Kidney tubule cell (primary cell): ENCODE results near the gene PI4K2A.
"Not testable (repeated sequence)": the region's sequence is repeated elsewhere in the genome, so short reads cannot be mapped to it uniquely, and the experiment has no call there.

ENCODE experiments used
- DNase-seq: peaks from one replicate; pipeline ENCODE4 v3.0.0-alpha.2; 2018; ENCODE audit warnings: low spot score

PI4K2A gene

DNA sequence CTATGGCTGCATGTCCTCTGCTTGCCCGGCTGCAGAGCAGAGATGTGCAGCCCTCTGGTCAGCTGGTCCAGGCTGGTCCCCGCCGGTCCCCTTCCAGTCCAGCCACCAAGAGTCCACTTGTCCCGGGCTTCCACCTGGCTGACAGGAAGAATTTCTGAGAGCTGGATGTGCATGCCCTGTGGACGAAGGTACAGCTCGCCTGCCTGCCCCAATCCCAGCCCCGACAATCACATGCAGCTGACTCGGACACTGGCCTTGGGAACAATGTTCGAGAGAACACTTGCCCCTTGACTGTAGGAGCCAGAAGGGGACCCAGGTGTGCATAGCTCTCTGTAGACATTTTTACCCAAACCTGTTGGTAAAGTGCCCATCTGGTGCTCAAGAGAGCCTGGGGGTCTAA is 34.8 kb downstream of the PI4K2A start:
- no peak for DNase-seq

DNA sequence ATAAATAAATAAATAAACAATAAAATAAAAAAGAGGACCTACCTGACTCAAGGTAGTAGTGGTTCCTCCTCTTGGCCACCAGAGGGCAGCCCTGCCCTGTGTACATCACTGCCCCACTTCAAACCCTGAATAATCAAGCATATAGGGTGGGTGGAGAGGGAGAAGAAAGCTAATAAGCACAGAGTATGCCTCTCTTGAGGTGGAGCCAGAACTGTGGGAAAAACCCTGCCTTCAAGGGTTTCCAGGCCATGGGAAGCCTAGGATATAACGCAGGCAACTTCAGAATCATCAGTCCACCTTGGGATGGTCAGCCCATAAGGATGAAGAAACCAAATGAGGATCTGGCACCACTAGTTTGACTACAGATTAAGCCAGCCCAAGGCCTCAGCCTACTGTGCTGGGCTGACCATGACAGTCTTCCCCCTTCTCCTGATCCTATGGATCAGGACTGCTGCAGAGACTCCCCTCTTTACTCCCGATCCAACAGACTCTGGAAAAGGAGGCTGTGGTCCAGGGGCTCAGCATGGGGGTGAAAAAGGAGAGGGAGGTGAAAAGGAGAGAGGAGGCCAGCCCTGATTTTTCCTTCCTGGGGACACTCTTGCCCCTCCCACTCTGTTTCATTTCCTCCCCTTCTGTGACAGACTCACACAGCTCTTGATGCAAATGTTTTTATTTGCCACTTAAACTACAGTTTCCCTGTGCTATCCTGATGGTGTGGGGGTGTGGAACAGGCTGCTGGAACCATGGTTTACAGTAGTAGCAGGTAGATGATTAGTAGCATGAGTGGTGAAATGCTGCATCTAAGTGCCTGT is 36.5 kb downstream of the PI4K2A start:
- peak; percentile 69 for DNase-seq

DNA sequence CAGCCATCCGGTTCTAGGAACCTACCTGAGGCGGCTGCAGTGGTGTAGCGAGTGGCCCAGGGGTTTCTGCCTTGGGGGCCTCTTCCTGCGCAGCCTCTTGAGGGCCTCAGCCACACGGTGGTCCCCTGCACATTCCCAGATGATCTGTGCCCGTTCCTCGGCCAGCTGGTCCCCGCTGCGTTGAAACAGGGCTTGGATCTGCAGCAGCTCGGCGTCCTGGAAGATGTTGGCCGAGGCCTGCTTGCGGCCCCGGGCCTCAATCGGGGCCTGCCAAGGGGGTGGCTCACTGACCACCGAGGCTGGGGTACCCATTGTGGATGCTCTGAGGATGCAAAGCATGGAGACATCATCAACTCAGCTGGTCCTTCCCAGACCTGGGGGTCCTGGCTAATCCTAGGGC is 39.1 kb downstream of the PI4K2A start:
- no peak for DNase-seq

DNA sequence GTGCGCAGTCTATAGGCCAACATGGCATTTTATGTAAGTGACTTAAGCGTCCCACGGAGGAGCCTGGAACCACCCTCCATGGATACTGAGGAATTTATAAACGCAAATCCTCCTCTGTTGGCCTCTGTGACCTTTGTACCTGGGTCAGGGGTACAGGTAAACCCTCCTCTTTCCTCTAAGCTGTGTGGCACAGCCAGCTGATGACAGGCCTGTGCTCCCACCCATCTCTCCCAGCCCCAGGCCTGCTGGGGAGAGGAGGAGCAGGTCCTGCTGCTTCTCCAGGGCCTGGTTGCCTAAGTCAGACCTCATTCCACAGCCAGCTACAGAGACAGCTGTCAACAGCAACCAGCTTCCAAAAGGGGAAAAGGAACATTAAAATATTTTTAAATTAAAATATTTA is 41.6 kb downstream of the PI4K2A start:
- no peak for DNase-seq

DNA sequence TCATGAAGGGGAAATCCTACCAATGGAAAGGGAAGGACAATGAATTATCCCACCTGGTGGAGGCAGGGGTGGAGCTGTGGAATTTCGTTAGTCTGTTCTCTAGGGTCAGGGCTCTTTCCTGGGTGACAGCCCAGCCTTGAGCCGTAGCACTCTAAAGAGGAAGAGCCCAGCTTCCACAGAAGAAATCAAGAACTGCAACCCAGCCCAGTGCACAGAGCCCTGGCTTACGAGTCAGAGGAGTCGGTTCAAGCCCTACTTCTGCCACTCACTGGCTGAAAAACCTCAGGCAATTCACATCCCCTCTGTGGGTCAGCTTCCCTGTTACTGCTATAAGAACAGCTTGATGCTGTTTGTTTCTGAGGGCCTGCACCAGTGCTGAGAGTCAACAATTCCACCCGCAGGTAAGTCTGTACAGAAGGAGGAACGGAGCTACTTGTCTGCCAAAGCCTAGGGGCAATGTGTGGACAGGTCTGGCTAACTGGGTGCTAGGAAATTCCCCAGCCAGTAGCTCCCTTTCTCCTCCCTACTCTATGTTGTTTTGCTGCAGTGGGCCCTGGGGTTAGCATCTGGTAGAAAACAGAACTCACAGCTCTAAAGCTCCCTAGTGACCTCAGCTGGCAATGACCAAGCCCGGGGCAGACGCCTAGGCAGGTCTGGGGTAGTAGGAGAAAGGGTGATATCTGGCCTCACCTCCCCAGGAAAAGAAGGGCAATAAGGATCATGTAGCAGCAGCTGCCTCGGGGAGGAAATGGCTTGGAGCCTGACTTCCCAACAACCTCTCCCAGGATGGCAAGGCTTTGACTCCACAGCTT is 43.3 kb downstream of the PI4K2A start:
- DNase-seq, result peak; percentile 70

DNA sequence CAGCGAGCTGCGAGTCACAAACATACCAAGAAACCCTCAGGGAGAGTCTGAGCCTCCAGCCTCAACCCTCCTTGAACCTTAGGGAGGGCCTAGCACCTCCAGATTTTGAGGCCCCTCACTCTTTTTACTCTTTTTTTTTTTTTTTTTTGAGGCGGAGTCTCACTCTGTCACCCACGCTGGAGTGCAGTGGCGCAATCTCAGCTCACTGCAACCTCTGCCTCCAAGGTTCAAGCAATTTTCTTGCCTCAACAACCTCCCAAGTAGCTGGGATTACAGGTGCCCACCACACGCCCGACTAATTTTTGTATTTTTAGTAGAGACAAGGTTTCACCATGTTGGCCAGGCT is 43.9 kb downstream of the PI4K2A start:
- not testable (repeated sequence) for DNase-seq

DNA sequence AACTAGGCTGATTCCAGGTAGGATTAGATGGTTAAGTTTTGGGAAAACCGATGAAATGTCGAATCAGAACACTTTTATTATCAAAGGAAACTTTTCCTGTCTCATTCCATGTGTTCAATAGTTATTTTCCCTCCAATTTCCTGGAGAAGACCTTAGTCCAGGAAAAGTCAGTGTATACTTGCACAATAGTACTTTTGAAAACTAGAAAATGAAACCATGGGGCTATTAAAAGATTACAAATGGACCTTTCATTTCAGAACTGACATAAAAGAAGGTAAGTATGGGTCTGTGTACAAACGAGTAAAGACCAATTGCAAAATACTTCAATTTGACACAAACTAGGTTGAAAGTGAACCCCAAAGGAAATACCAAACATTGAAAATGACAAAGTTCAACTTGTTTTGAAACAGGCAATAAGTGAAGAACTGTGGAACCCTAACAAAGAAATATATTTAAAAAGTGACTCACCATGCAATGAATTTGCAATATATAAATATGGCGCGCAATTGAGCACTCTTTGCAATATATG is 44.5 kb downstream of the PI4K2A start:
- no peak for DNase-seq

DNA sequence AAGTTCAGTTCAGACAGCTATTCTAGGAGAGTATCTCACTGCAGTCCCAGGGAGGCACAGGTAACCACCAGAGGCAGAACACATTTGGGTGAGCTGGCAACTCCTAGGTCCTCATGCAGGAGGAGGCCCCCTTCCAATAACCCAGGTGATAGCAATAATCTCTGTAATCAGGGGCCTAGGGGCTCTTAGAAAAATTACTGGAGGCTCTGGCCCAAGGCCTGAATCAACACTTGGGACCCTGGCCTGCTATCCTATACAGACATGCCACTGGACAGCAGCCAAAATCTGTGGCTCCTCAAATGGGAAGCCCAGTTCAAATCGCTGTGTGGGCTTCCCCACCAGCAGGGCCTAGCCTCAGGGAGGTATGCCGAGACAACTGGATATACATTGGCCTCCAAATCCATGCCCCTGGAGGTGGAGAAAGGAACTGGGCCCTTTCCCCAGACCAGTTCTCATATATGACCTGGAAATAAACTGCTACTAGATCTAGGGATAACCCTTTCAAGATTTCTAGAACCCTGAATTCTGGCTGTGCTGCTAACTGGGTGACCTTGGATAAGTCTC is 45.0 kb downstream of the PI4K2A start:
- peak; percentile 31 for DNase-seq

DNA sequence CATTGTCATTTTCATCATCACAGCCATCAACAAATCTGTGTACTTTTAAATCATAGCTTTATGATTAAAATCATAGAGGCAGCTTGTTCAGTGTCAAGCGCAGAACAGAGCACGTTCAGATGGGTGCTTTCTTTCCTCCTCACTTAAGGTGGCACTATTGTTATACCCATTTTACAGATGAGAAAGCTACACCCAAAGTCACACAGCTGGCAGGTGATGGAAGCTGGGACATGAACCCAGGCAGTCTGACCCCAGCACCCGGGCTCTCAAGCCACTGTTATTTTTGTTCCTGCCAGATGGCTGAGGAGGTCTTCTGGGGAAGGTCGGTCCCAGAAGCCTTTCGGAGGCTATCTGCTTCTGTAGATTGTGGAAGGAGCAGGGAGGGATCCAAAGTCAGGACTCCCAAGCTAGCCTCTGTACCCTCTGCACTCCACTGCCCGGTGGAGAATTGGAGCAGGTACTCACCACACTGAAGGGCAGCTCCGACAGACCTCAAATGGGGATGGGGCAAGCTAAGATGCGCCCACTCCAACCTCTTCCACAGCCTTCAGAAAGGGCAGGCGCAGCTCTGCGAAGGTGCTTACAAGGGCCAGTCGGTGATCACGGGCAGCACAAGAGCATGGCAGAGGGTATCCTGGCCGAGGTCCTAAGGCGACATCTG is 46.0 kb downstream of the PI4K2A start:
- DNase-seq, result peak; percentile 9

DNA sequence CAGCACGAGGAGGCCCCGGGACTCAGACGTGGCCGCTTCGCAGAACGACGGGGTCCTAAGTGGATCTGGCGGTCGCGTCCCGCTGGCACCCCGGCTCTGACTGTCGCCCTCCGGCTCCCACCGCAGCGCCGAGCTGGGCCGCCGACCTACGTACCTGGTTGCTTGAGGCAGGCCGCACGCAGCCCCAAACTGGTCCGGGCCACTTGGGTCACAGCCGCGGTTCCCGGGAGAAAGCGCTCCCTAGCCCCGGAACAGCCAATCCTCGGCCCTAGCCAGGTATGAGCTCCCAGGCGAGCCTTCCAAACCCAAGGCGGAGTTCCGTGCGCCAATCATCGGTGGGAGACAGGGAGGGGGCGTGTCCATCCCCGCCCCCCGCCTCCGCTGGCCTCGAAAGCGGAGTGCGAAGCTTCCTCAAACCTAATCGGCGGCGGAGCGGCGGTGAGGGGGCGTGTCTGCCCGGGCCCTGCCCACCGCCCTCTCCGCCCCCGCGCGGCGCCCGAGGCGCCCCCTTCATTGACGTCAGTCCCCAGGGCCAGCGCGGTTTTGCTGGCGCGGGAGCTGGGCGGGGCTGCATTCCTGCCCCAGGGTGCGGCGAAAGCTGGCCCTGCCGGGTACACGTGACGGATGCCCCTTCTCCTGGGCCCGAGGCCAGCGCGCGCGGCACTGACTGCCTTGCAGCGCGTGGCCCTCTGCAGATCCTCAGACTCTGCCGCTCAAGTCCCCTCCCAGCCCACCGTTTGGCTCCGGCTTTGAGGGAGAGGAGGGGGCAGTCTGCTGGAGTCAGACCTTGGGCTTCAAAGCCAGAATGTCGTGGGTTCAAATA is 46.7 kb downstream of the PI4K2A start, which contains the start of gene AVPI1:
TSS of gene AVPI1 (minus strand) at position 280 of the 823 bp plus-strand sequence. CDS start 7,336 bp downstream, outside the sequence.
- DNase-seq, result peak; percentile 99

DNA sequence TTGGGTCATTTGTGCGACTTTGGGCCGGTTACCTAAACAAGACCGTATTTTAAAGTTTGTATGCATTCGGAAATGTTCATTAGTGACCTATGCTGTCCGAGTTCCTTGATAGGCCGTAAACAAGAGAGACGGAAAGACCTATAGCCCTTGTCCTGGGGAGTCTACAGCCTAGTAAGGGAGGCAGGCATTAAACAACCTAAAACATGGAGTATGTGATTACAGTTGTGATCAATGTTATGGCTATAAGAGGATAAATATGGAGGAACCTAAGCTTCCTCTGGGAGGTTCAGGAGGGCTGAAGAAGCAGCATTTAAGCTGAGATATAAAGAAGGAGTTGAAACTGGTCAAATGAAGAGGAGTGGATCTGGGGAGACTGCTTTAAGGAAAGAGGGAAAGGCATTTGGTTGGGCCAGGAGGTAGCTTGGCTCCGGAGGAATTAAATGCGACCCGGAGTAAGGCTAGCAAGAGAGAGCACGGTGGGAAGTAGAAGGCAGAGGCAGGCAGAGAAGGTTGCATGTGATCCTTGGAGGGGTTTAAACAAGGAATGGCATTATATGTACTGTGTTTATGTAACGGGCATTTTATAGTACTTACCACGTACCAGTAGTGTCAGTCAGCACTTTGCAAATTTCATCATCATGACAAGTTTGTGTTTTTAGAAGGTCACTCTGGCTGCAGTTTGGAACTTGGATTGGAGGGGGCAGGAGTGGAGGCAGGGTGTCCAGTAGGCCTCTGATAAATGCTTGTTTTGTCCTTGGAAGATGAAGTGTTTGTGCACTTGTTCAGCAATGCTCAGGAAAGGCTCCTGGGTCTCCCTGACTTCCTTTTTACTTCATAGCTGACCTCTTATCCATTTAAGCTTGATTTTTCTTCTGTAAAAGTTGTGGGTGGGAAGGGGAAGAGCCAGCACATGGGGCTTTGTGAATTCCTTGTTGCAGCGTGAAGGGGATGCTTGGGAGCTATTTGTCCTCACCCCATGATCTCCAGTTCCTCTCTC is 47.6 kb downstream of the PI4K2A start:
- no peak for DNase-seq

DNA sequence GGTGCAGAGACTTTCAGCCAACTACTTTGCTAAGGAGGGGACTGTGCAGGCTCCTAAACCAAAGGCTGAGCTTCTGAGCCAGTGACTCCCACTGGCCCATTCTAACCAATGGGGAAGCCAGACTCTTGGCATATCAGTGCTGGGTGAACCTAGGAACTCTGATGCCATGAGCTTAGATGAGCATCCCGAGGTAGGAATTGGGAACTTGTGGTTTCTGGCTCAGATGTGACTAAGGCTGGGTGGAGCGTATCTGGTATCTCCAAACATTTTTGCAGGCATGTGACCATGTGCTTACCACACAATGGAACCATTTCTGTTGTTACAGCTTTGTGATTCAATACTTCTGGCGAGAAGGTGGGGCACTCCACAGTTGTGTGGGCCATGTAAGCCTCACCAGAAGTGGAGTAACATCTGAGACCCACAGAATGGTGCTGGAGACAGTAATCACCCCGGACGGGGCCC is 49.1 kb downstream of the PI4K2A start:
- peak; percentile 94 for DNase-seq

DNA sequence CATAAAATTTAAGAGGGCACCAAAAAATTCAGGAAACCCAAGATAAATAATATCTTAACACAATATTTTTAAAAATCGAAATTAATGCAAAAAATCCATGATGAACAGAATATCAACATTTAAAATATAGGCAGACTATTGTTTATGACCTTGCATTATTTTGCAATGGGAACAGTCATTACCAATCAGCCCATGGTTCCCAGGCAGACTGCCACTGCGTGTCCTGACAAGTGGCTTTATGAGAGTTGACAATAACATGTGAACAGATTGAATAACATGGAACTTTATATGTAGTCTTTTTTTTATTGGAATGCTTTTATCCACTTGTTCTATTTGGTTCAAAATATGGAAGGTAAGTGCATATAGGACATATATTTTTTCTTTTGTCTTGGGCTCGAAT is 49.7 kb downstream of the PI4K2A start:
- no peak for DNase-seq

DNA sequence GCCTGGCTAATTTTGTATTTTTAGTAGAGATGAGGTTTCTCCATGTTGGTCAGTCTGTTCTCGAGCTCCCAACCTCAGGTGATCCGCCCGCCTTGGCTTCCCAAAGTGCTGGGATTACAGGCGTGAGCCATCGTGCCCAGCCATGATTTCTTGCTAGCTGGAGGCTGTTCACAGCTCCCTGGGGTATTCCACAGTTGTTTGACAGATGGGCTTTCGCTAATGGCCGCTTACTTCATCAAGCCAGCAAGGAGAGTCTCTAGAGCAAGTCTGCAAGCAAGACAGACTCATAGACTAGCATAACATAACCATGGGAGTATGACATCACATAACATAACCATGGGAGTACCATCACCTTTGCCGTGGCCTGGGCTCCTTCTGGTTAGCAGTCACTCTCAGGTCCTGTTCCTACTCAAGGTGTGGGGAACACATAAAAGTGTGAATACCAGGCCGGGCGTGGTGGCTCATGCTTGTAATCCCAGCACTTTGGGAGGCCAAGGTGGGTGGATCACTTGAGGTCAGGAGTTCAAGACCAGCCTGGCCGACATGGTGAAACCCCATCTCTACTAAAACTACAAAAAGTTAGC is 57.7 kb downstream of the PI4K2A start:
- not testable (repeated sequence) for DNase-seq

DNA sequence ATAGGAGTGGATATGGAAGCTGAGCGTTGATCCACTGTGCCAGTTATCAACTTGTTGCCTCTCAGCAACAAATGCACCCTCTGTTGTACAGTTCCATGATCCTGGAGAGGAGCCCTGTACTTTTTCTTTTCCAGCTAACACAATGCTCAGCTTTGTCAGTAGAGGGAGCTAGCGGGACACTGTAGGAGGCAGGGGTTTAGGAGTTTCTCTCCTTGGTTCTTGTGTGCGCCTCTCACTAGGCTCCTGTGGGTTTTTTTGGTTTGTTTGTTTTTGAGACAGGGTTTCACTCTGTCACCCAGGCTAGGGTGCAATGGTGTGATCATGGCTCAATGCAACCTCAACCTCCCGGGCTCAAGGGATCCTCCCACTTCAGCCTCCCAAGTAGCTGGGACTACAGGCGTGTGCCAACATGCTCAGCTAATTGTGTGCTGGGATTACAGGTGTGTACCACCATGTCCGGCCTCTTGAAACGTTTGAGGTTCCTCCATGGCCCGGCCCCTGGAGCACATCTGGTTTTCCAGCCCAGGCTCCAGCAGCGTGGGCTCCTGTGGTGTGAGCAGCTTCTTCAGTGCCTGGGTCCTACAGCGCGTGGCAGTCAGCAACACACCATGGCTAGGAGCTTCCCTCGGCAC is 61.1 kb downstream of the PI4K2A start:
- DNase-seq, result peak; percentile 75

DNA sequence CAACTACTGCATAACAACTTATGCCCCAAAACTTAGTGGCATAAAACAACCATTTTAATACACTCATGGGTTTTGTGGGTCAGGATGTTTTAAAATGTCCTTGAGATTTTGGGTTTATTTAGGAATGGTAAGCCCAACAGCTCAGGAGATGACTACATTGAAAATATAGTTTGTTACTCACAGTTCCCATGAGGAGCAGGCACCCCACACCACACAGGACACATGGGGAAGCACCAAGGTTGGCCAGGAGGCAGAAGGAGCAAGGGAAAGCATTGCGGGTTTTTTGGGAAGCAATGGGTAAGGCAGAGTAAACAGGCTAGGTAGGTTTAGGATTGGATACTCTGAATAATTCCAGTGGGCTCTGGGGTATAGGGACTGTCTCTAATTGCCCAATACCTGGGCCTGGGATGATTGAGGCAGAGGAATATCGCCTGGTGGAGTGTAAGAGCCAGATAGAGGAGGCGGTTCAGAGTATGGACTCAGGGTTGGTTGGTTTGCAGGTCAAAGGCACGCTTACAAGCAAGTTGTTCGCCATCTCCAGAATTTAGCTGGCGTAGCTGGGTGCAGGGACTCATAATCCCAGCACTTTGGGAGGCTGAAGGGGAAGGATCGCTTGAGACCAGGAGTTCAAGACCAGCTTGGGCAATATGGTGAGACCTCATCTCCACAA is 63.1 kb downstream of the PI4K2A start:
- no peak for DNase-seq

DNA sequence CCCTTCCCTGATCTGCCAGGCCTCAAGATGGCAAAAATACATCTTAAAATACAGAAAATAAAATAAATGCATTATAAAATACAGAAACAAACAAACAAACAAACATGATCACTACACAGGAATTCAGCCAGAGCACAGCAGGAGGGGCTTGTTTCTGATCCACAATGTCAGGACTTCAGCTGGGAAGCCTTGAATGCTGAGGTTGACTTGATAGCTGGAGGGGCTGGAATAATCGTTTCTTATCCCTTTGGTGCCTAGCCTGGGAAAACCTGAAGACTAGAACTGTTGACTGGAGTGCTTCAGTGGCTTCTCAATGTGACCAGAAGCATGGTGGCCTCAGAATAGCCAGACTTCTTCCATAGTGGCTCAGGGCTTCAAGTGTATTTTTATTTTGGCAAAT is 63.9 kb downstream of the PI4K2A start:
- no peak for DNase-seq

DNA sequence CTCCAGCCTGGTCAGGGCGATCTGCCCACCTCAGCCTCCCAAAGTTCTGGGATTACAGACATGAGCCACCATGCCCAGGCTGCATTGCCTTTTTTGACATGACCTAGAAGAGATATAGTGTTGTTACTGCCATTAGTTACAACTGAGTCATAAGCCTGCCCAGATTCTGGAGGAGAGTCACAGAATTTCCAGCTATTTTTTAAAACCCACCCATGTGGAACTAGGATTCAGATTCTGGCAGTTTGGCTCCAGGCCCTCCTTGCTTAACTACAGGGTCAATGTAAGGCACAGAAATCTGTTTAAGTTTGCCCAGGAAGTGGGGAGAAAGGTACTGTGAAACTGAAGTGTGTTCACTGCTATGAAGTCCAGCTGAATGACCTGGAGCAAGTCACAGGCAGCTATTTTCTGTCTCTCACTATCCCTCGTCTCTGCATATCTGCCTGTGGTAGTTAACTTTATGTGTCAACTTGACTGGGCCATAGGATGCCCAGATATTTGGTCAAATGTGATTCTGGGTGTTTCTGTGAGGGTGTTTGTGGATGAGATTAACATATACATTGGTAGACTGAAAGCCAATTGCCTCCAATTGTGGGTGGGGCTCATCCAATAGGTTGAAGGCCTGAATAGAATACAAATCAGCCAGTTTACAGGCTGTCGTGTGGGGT is 64.7 kb downstream of the PI4K2A start:
- DNase-seq, result peak; percentile 60
